HG03520 (cell line): ENCODE data around the gene UBR3.
"Not testable (repeated sequence)": the region's sequence is repeated elsewhere in the genome, so short reads cannot be mapped to it uniquely, and the experiment has no call there.

ENCODE experiments used
- ATAC-seq: cut with Tn5 transposase; IDR thresholded peaks from one replicate; pipeline ENCODE4 v1.9.1; 2021; ENCODE audit warnings: mild to moderate bottlenecking, moderate library complexity; ENCODE audit not compliant: unreplicated experiment

The UBR3 gene

GRCh38 chr2:170091436-170091835, 264.2 kb downstream of the UBR3 start:
- ATAC-seq, result no peak

GRCh38 chr2:170092436-170093060, 265.3 kb downstream of the UBR3 start:
- no peak for ATAC-seq

GRCh38 chr2:170095380-170095779, 268.1 kb downstream of the UBR3 start:
- no peak for ATAC-seq

- no peak for ATAC-seq
These were observed 271.5 kb downstream of the UBR3 start for GRCh38 chr2:170098626-170099312.

GRCh38 chr2:170101789-170102188, 274.5 kb downstream of the UBR3 start:
- ATAC-seq, result no peak

GRCh38 chr2:170106102-170106840, 279.0 kb downstream of the UBR3 start:
- no peak for ATAC-seq

- ATAC-seq, result no peak
These were observed 286.1 kb downstream of the UBR3 start for GRCh38 chr2:170113168-170113894.

- ATAC-seq, result no peak
These were observed 288.4 kb downstream of the UBR3 start for GRCh38 chr2:170115501-170116229.

GRCh38 chr2:170118641-170119040, 291.4 kb downstream of the UBR3 start:
- ATAC-seq, result no peak

GRCh38 chr2:170119326-170119725, 292.1 kb downstream of the UBR3 start:
- ATAC-seq, result not testable (repeated sequence)

- ATAC-seq, result no peak
These were observed 294.4 kb downstream of the UBR3 start for GRCh38 chr2:170121689-170122088.

GRCh38 chr2:170122883-170123547, 295.8 kb downstream of the UBR3 start:
- no peak for ATAC-seq

- no peak for ATAC-seq
These were observed 296.3 kb downstream of the UBR3 start for GRCh38 chr2:170123593-170123992.

- ATAC-seq, result not testable (repeated sequence)
These were observed 299.0 kb downstream of the UBR3 start for GRCh38 chr2:170126138-170126728.
